IMR-90 (cell line): ENCODE measurements around the gene CCDC88C. TPM values are rescaled to one million over a fixed set of nuclear protein-coding genes. Genes with fewer than 3 reads are reported as not detected.
"Not testable (repeated sequence)": the region's sequence is repeated elsewhere in the genome, so short reads cannot be mapped to it uniquely, and the experiment has no call there.

Experiments
- ATAC-seq: fragments of 200-7000 bp; cut with Tn5 transposase; 2 replicates; pipeline ENCODE4 v1.9.1; 2020; ENCODE audit warnings: low read depth, mild to moderate bottlenecking, moderate library complexity
- BruUV-seq: library from RNA; stranded (reverse); fragments of 400-500 nt; replicated peaks from 2 replicates; lab custom pipeline; 2021; lab: Mats Ljungman, UMichigan
- CTCF ChIA-PET: fragments of 300-600 bp; formaldehyde crosslinking; extraction: SDS; loops from one replicate; lab custom pipeline; 2021; ENCODE audit warnings: antibody characterized with exemption; lab: Yijun Ruan, JAX
- POLR2A ChIA-PET: fragments of 300-600 bp; sonication (Branson Sonifier 250); formaldehyde crosslinking; loops from one replicate; lab custom pipeline; 2022; ENCODE audit warnings: antibody characterized with exemption; ENCODE audit not compliant: unreplicated experiment; lab: Charles Lee
- DNase-seq: peaks from one replicate; pipeline ENCODE4 v3.0.0; 2013
- H2AFZ ChIP-seq: replicated peaks from 2 replicates; pipeline ENCODE3; 2013; ENCODE audit warnings: low read length, mild to moderate bottlenecking; ENCODE audit not compliant: poor library complexity
- H2AK5ac ChIP-seq: 2 replicates; pipeline ENCODE4 v1.6.1; 2013; ENCODE audit warnings: low read depth, low read length, inconsistent platforms
- H2AK9ac ChIP-seq: replicated peaks from 2 replicates; pipeline ENCODE3; 2013; ENCODE audit warnings: mild to moderate bottlenecking, low read depth, low read length, moderate library complexity; ENCODE audit not compliant: poor library complexity
- H2BK120ac ChIP-seq: 2 replicates; pipeline ENCODE4 v1.6.1; 2013; ENCODE audit warnings: low read depth, low read length, inconsistent platforms
- H2BK15ac ChIP-seq: 3 replicates; pipeline ENCODE4 v1.6.1; 2013; ENCODE audit warnings: low read depth, low read length, inconsistent platforms
- H2BK20ac ChIP-seq: 2 replicates; pipeline ENCODE4 v1.6.1; 2013; ENCODE audit warnings: low read depth, mild to moderate bottlenecking, inconsistent platforms, low read length, moderate library complexity
- H2BK5ac ChIP-seq: 2 replicates; pipeline ENCODE4 v1.6.1; 2013; ENCODE audit warnings: mild to moderate bottlenecking, low read depth, low read length, inconsistent platforms; ENCODE audit not compliant: poor library complexity, severe bottlenecking
- H3K14ac ChIP-seq: replicated peaks from 2 replicates; pipeline ENCODE4 v1.6.1; 2013; ENCODE audit warnings: low read depth, low read length, inconsistent platforms
- H3K18ac ChIP-seq: 2 replicates; pipeline ENCODE4 v1.6.1; 2013; ENCODE audit warnings: low read depth, low read length, control low read depth
- H3K23ac ChIP-seq: 2 replicates; pipeline ENCODE4 v1.6.1; 2013; ENCODE audit warnings: low read depth, low read length, inconsistent platforms
- H3K27ac ChIP-seq: 2 replicates; pipeline ENCODE4 v1.5.1; 2013; ENCODE audit warnings: mild to moderate bottlenecking, control low read depth, low read length; ENCODE audit not compliant: insufficient read depth
- H3K27me3 ChIP-seq: 2 replicates; pipeline ENCODE4 v1.6.1; 2013; ENCODE audit warnings: low read length; ENCODE audit not compliant: control insufficient read depth, insufficient read depth
- H3K36me3 ChIP-seq: 2 replicates; pipeline ENCODE4 v1.6.1; 2013; ENCODE audit warnings: low read length, mixed read lengths; ENCODE audit not compliant: control insufficient read depth, insufficient read depth
- H3K4ac ChIP-seq: 2 replicates; pipeline ENCODE4 v1.6.1; 2013; ENCODE audit warnings: low read depth, low read length, inconsistent platforms
- H3K4me1 ChIP-seq: 2 replicates; pipeline ENCODE4 v1.6.1; 2013; ENCODE audit warnings: low read length, mixed read lengths; ENCODE audit not compliant: control insufficient read depth, insufficient read depth
- H3K4me2 ChIP-seq: 2 replicates; pipeline ENCODE4 v1.6.1; 2013; ENCODE audit warnings: low read depth, mild to moderate bottlenecking, control low read depth, low read length, moderate library complexity
- H3K4me3 ChIP-seq: 2 replicates; pipeline ENCODE4 v1.5.1; 2013; ENCODE audit warnings: low read depth, mild to moderate bottlenecking, control low read depth, low read length, moderate library complexity; ENCODE audit not compliant: insufficient read depth
- H3K56ac ChIP-seq: 2 replicates; pipeline ENCODE4 v1.6.1; 2013; ENCODE audit warnings: low read length, inconsistent platforms; ENCODE audit not compliant: insufficient read depth; ENCODE audit errors: extremely low read depth
- H3K79me1 ChIP-seq, 2 experiments: 2 replicates each; pipeline ENCODE4 v1.6.1; 2013; ENCODE audit warnings: low read length in 2 of 2, inconsistent platforms in 1 of 2, low read depth in 1 of 2
- H3K9ac ChIP-seq: 2 replicates; pipeline ENCODE4 v1.6.1; 2013; ENCODE audit warnings: low read depth, low read length, control low read depth
- H3K9me1 ChIP-seq: 2 replicates; pipeline ENCODE4 v1.6.1; 2013; ENCODE audit warnings: low read length, inconsistent platforms; ENCODE audit not compliant: insufficient read depth
- H3K9me3 ChIP-seq: 2 replicates; pipeline ENCODE4 v1.6.1; 2013; ENCODE audit warnings: low read length; ENCODE audit not compliant: control insufficient read depth, insufficient read depth
- H4K20me1 ChIP-seq: 2 replicates; pipeline ENCODE4 v1.6.1; 2013; ENCODE audit warnings: low read length, inconsistent platforms; ENCODE audit not compliant: insufficient read depth
- H4K5ac ChIP-seq: 2 replicates; pipeline ENCODE4 v1.6.1; 2013; ENCODE audit warnings: mild to moderate bottlenecking, low read depth, low read length, control low read depth
- H4K8ac ChIP-seq, 2 experiments: 2 replicates each; pipeline ENCODE4 v1.6.1; 2013; ENCODE audit warnings: low read depth in 2 of 2, low read length in 2 of 2, control low read depth in 1 of 2, inconsistent platforms in 1 of 2
- H4K91ac ChIP-seq: 2 replicates; pipeline ENCODE4 v1.6.1; 2013; ENCODE audit warnings: low read depth, low read length, inconsistent platforms; ENCODE audit not compliant: insufficient read depth
- WGBS, 2 experiments: methylation state at CpG; one replicate each; pipeline versions ENCODE4 v1.1.5 to v1.1.7; 2013; ENCODE audit warnings: missing lambda C conversion rate in 2 of 2; ENCODE audit not compliant: insufficient read length in 1 of 2; ENCODE audit errors: extremely low coverage in 2 of 2; 5-methylcytosine and 5-hydroxymethylcytosine counted together
- dilution Hi-C: fragments of 300-500 bp; cut with HindIII; formaldehyde crosslinking; loops from one replicate; pipeline ENCODE4 v1.14.3; 2018; ENCODE audit warnings: low sequenced_read_pairs; ENCODE audit not compliant: unreplicated experiment
- in situ Hi-C: fragments of 300-500 bp; cut with MboI; formaldehyde crosslinking; loops from 3 replicates; pipeline ENCODE4 v1.14.3; 2019; ENCODE audit warnings: low sequenced_read_pairs, inconsistent platforms, mixed read lengths
- intact Hi-C: fragments of 100-400 bp; cut with micrococcal nuclease; formaldehyde crosslinking; loops from 2 replicates; pipeline ENCODE4 v1.10.0; 2022
- polyA plus RNA-seq, 3 experiments: library from polyadenylated mRNA; depleted of rRNA; stranded (reverse); fragments of >200 nt; gene quantifications; 2 replicates each; pipeline ENCODE4 v1.2.3, GENCODE V29; 2012; ENCODE audit warnings: low replicate concordance in 1 of 3
- total RNA-seq: library from RNA; depleted of rRNA; stranded (reverse); fragments of >200 nt; gene quantifications from 2 replicates; pipeline ENCODE4 v1.2.3, GENCODE V29; 2012

The CCDC88C gene
- total and polyA plus RNA-seq, 2 of the 4 experiments (the other 2 are of a cell fraction), result 0.17 to 0.18 TPM

- not testable (repeated sequence) for H3K4me1 ChIP-seq
Observed at GRCh38 chr14:91245616-91246015, 172.0 kb downstream of the CCDC88C start.

More at GRCh38 chr14:91245616-91246015, 172.0 kb downstream of the CCDC88C start:
- H3K4ac ChIP-seq, H3K9me3 ChIP-seq, H3K4me2 ChIP-seq, dilution Hi-C loops, DNase-seq, H3K56ac ChIP-seq, H4K91ac ChIP-seq, H3K14ac ChIP-seq, H2BK5ac ChIP-seq, H2BK20ac ChIP-seq, CTCF ChIA-PET, H3K36me3 ChIP-seq, H4K8ac ChIP-seq, H4K20me1 ChIP-seq, intact Hi-C loops, in situ Hi-C loops, H3K27me3 ChIP-seq, POLR2A ChIA-PET, H4K5ac ChIP-seq, H2AFZ ChIP-seq, ATAC-seq, BruUV-seq, H2BK120ac ChIP-seq, H3K23ac ChIP-seq, H2AK5ac ChIP-seq, H2AK9ac ChIP-seq, H2BK15ac ChIP-seq, H3K4me3 ChIP-seq, H3K27ac ChIP-seq, H3K9ac ChIP-seq, H3K79me1 ChIP-seq, H3K18ac ChIP-seq: not testable (repeated sequence)
- H3K9me1 ChIP-seq, result peaks cover 13% of the 10 kb centered on the region
- WGBS, 2 experiments, result 98% methylated on average over 7 of the region's 8 CpGs; no CpG with 5 or more reads in 1 of the 2 experiments
